DND-41 (cell line): ENCODE measurements around the gene PTPDC1.

ENCODE experiments used
- CTCF ChIP-seq: IDR thresholded peaks from 2 replicates; pipeline ENCODE4 v1.5.1; 2012; ENCODE audit warnings: borderline replicate concordance, low read length, moderate library complexity, mild to moderate bottlenecking; ENCODE audit not compliant: poor library complexity, severe bottlenecking; ENCODE audit errors: extremely low read depth
- EZH2 ChIP-seq: IDR thresholded peaks from 3 replicates; pipeline ENCODE4 v1.6.1; 2012; ENCODE audit warnings: borderline replicate concordance, low read depth, mild to moderate bottlenecking, moderate library complexity, low read length, inconsistent platforms; ENCODE audit not compliant: severe bottlenecking

DNA sequence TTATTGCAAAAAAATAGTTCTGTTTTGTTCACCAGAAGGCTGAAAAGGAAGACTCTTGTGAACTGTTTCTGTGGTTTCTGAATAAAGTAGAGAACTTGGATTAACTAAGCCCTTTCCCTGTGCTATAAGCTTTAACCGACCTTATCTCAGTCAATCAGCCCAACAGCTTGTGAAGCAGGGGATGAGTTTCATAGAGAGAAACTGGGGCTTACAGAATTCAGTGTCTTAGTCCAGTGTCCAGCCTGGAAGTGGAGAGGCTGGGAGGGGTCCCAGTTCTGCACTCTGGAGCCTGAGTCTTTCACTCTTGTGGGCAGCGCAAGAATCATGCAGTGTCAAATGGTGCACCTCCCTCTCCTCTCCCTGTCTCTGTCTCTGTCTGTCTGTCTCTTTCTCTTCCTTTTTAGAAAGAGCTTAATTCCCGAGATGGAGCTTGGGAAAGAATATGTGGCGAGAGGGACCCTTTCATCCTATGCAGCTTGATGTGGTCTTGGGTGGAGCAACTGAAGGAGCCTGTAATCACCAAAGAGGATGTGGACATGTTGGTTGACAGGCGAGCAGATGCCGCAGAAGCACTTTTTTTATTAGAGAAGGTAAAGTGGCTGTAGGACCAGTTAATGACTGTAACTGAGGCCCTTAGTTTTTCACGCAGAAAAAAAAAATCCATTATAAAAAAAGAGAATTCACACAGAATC is 17.0 kb downstream of the PTPDC1 start:
- TF ChIP-seq CTCF = no peak
- TF ChIP-seq EZH2 = no peak
